Activated naive CD4-positive, alpha-beta T cell treated with anti-CD3 and anti-CD28 coated beads, Interleukin-2, amount 50 U/mL, for 72 hours (primary cell): ENCODE measurements around the gene EFNA3. TPM values are rescaled to one million over a fixed set of nuclear protein-coding genes. Genes with fewer than 3 reads are reported as not detected.
A peak's percentile ranks its signal among the peaks of the same experiment; 100 is the strongest.

Experiments used
- ATAC-seq, 2 donors: fragments of 150-1000 bp; cut with Tn5 transposase; 2 replicates each; pipeline ENCODE4 v1.10.0; 2021; ENCODE audit warnings: mild to moderate bottlenecking in 2 of 2, moderate library complexity in 2 of 2
- DNase-seq, 2 donors: peaks; one replicate each; pipeline ENCODE4 v3.0.0; 2021 to 2022; ENCODE audit warnings: low spot score in 2 of 2
- H3K27ac Mint-ChIP-seq, 2 donors: one replicate each; pipeline ENCODE4 v1.8.0; 2022; ENCODE audit warnings: mild to moderate bottlenecking in 2 of 2, mixed read lengths in 2 of 2
- H3K36me3 Mint-ChIP-seq, 2 donors: one replicate each; pipeline ENCODE4 v1.8.0; 2022; ENCODE audit warnings: mixed read lengths in 2 of 2
- H3K9me3 Mint-ChIP-seq, 2 donors: one replicate each; pipeline ENCODE4 v1.8.0; 2022; ENCODE audit warnings: mixed read lengths in 2 of 2
- total RNA-seq, 2 donors: library from RNA; stranded (reverse); gene quantifications; one replicate each; pipeline ENCODE4 v1.2.3, GENCODE V29; 2022

EFNA3 gene
- total RNA-seq, 2 donors from 2014 or later = 1.7 to 12.6 TPM

- Mint-ChIP-seq H3K36me3 (peaks cover 0 to 6% of the 10 kb centered on the region in 2 donors), H3K9me3 (no peaks in the 10 kb centered on the region), H3K27ac (peak overlapping the region; percentile 86 to 98)
- DNase-seq = peak; percentile 73 to 80
- peak; percentile 56 to 70 for ATAC-seq
These were observed 7.0 kb downstream of the EFNA3 start for GRCh38 chr1:155085504-155086127.

DNA sequence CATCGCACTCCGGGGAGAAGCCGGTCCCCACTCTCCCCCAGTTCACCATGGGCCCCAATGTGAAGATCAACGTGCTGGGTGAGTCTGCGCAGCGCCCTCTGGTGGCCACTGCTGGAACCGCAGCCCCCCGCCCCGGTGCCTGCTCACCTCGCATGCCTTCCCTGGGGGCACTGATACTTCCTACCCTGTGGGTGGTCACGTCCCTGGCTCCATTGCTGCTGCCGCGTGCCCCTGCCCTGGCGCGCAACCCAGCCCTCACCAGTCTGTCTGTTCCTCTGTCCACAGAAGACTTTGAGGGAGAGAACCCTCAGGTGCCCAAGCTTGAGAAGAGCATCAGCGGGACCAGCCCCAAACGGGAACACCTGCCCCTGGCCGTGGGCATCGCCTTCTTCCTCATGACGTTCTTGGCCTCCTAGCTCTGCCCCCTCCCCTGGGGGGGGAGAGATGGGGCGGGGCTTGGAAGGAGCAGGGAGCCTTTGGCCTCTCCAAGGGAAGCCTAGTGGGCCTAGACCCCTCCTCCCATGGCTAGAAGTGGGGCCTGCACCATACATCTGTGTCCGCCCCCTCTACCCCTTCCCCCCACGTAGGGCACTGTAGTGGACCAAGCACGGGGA lies 7.6 kb downstream of the EFNA3 start:
- Mint-ChIP-seq H3K9me3 (no peaks in the 10 kb centered on the region), H3K27ac (peak overlapping the region in 1 of 2 donors; percentile 86), H3K36me3 (peaks cover 0 to 5% of the 10 kb centered on the region in 2 donors)
- peak; percentile 78 to 92 for DNase-seq
- ATAC-seq = peak; percentile 12 to 18

GRCh38 chr1:155086856-155087535 lies 8.4 kb downstream of the EFNA3 start:
- no peaks in the 10 kb centered on the region for H3K36me3 Mint-ChIP-seq
- ATAC-seq (no peak), DNase-seq (no peak)
- no peaks in the 10 kb centered on the region for H3K9me3 Mint-ChIP-seq
- H3K27ac Mint-ChIP-seq = no peak overlapping the region

DNA sequence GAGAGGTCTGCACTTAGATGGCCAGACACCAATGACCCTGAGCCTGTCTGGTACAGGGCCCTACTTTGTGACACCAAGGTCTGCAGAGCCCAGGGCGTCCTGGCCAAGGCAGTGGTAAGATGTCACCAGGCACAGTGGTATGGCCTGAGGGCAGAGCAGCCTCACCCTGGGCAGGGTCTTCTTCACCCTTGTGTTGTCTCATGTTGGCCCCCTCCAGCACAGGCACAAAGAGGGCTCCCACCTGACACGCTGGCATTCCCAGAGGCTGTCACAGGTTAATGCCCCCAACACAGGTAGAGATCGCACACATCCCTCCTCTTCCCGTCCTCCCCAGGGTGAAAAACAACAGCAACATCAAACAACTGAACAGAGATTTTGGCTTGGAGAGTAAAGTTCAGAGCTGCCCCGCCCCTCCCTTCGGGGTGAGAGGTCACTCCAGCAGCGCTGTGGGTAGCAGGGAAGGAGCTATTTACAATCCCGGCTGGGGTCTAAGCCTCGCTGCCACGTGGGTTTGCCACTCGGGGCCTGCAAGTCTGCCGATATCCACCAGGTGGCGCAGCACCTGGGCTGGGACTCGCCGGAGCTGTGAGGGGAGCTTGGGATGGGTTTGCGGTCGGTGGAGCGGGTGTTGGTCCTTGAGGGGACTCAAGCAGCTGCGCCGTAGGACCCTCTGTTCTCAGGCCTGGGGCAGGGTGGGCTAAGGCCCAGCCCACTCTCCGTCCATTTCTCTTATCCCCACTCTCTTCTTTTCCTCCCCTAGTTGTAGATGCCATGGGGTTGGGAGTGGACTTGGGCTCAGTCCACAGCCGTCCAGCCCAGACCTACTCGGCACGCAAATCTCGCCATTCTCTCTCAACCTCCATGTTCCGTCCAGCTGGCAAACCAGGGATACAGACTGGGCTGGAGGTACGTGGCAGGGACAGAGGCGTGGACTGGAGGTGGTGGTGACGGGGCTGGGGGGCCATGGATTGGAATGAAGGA lies 12.7 kb downstream of the EFNA3 start:
- Mint-ChIP-seq H3K27ac (no peak overlapping the region), H3K36me3 (no peaks in the 10 kb centered on the region)
- ATAC-seq = peak; percentile 84 to 88

DNA sequence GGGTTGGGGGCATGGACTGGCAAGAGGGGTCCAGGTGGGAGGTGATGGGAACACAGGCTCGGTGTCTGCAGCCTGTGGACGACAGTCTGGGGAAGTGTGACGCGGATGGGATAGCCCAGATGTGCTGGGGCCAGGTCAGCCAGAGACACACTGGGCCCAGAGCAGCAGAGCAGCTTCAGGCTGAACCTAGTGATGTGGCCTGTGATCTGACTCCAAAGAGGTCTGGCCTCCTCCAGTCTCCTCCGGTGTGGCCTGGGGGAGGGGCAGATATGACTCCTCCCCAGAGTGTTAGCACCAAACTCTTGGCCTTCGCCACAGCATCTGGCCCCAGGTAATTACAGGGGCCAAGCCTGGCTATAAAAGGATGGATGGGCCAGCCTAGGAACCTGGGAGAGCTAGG lies 13.5 kb downstream of the EFNA3 start:
- no peak for ATAC-seq
- H3K27ac Mint-ChIP-seq = no peak overlapping the region

More for the DNA sequence above, 12.7 kb downstream of the EFNA3 start:
- H3K9me3 Mint-ChIP-seq = no peaks in the 10 kb centered on the region
- DNase-seq = peak; percentile 78 to 93

GRCh38 chr1:155092641-155093040 lies 14.0 kb downstream of the EFNA3 start:
- no peak for ATAC-seq
- Mint-ChIP-seq H3K27ac (no peak overlapping the region), H3K36me3 (no peaks in the 10 kb centered on the region), H3K9me3 (no peaks in the 10 kb centered on the region)
- no peak for DNase-seq

More for the DNA sequence above, 13.5 kb downstream of the EFNA3 start:
- Mint-ChIP-seq H3K9me3 (no peaks in the 10 kb centered on the region), H3K36me3 (no peaks in the 10 kb centered on the region)
- DNase-seq = no peak

GRCh38 chr1:155093911-155094621 lies 15.4 kb downstream of the EFNA3 start:
- ATAC-seq (peak; percentile 30 to 59), DNase-seq (no peak)
- H3K9me3 Mint-ChIP-seq = no peaks in the 10 kb centered on the region
- H3K27ac Mint-ChIP-seq = peak overlapping the region in 1 of 2 donors; percentile 4
- no peaks in the 10 kb centered on the region for H3K36me3 Mint-ChIP-seq

DNA sequence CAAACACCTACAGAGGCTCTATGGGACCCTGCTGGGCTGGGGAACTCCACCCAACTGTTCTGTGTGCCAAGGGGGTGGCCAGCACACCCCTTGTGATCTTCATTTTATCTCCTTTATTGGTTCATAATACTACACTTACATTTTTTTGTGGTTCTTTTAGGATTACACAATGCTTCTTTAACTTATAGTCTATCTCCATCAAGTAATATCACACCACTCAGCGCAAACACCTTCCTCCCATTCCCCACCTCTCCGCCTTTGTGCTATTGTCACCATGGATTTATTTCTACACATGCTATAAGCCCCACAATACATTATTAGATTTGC lies 15.9 kb downstream of the EFNA3 start:
- no peaks in the 10 kb centered on the region for H3K9me3 Mint-ChIP-seq
- DNase-seq (no peak), ATAC-seq (no peak)
- H3K27ac Mint-ChIP-seq = no peak overlapping the region
- no peaks in the 10 kb centered on the region for H3K36me3 Mint-ChIP-seq

DNA sequence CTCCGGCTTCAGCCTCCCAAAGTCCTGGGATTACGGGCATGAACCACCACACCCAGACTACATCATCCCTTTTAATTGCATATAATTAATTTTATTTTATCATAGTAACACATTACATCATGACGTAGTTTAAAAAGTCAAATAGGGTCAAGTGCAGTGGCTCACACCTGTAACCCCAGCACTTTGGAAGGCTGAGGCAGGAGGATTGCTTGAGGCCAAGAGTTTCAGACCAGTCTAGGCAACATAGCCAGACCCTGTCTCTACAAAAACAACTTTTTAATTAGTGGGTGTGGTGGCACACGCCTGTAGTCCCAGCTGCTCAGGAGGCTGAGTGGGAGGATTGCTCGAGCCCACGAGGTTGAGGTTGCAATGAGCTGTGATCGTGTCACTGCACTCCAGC lies 20.7 kb downstream of the EFNA3 start:
- Mint-ChIP-seq H3K36me3 (no peaks in the 10 kb centered on the region), H3K9me3 (no peaks in the 10 kb centered on the region), H3K27ac (no peak overlapping the region)
- ATAC-seq (no peak), DNase-seq (no peak)

GRCh38 chr1:155103325-155103724 lies 24.7 kb downstream of the EFNA3 start:
- ATAC-seq (no peak), DNase-seq (no peak)
- no peak overlapping the region for H3K27ac Mint-ChIP-seq
- no peaks in the 10 kb centered on the region for H3K9me3 Mint-ChIP-seq
- no peaks in the 10 kb centered on the region for H3K36me3 Mint-ChIP-seq

GRCh38 chr1:155104605-155105534 lies 26.2 kb downstream of the EFNA3 start:
- H3K9me3 Mint-ChIP-seq = no peaks in the 10 kb centered on the region
- ATAC-seq (no peak), DNase-seq (no peak)
- peak overlapping the region in 1 of 2 donors; percentile 18 for H3K27ac Mint-ChIP-seq
- no peaks in the 10 kb centered on the region for H3K36me3 Mint-ChIP-seq

GRCh38 chr1:155105604-155106011 lies 27.0 kb downstream of the EFNA3 start:
- H3K36me3 Mint-ChIP-seq = no peaks in the 10 kb centered on the region
- no peaks in the 10 kb centered on the region for H3K9me3 Mint-ChIP-seq
- H3K27ac Mint-ChIP-seq = no peak overlapping the region
- DNase-seq (no peak), ATAC-seq (no peak)

GRCh38 chr1:155106862-155107261 lies 28.2 kb downstream of the EFNA3 start:
- no peak for DNase-seq
- no peaks in the 10 kb centered on the region for H3K9me3 Mint-ChIP-seq
- H3K36me3 Mint-ChIP-seq = no peaks in the 10 kb centered on the region

DNA sequence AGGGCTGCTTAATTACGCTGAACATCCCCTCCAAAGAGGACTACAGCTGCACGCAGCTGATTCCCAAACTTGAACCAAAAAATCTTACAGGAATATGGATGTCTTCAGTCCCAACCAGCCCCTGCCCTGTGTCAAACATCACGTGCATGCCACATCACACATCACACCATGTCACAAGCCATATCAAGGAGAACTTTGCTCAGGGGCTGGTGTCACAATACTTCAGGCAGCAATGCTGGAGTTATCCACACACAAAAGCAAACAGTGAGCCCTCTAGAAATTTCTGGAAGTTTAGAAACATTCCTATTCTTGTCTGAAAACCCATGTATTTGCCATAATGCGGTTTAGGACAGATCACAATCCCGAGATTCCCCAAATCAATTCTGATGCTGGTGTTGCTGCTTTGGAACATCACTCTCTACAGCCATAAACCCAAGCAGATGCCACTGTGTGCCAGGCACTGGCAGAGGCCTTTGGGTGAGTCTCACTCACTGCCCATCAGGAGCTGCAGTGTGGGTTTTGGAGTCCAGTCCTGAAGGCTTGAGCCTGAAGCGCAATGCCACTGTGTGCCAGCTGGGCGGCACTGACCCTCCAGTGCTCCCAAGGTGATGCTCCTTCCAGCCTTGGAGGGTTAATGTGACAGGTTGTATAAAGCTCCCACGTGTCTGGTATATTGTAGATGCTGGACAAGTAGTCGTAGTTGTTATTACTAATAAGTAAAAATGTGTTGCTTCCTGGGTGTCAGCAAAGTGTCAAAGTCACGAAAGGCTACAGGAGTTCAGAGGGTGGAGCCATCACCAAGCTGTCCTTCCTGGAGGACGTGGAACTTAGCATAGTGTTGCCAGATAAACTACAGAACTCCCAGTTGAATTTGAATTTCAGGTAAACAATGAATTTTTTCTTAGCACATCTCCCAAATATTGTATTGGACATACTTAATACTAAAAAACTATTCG lies 28.9 kb downstream of the EFNA3 start:
- Mint-ChIP-seq H3K27ac (no peak overlapping the region), H3K9me3 (no peaks in the 10 kb centered on the region), H3K36me3 (no peaks in the 10 kb centered on the region)
- ATAC-seq (no peak), DNase-seq (no peak)

More at GRCh38 chr1:155106862-155107261, 28.2 kb downstream of the EFNA3 start:
- ATAC-seq = no peak
- H3K27ac Mint-ChIP-seq = no peak overlapping the region
